Measurements from ENCODE around the gene SERPINB7. TPM values are rescaled to one million over a fixed set of nuclear protein-coding genes. Genes with fewer than 3 reads are reported as not detected.
"Not testable (repeated sequence)": the region's sequence is repeated elsewhere in the genome, so short reads cannot be mapped to it uniquely, and the experiment has no call there.

SERPINB7 gene
- total and polyA plus RNA-seq, 2 experiments from 2014 or later = 0.10 to 0.77 TPM

DNA sequence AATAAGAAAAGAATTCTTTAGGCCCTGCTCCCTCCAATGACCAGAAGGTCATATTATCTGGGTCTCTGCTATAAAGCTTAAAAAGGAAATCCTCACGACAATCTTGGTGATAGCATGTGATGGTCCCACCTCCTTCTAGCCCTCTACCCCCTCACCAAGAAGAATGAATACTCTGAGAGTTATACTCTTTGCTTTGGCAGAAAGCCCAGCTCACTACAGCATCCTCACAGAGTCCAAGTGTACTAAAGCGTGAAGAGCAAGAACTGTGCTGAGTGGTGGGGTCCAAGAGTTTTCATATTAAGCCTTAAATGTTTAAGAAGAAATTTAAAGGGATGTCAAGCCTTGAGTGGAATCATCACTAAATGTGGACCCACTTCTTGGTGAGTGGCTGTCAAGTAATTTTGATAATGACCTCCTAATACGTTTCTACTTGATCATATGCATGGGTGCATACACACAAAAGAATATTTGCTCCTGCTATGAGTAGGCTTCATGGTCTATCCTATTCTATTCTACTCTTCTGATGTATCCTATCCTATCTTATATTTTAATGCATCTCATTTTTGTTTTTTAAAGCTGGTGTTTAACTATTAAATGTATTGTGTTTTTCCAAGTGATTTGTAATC, 16.5 kb upstream of the SERPINB7 start:
- H4K20me1 ChIP-seq (ENCODE audit: insufficient read depth, poor library complexity, severe bottlenecking) = no peaks in the 10 kb centered on the region
- no peaks in the 10 kb centered on the region for H3K9me3 ChIP-seq (ENCODE audit: low read depth)
- H3K9me2 ChIP-seq (replicated peaks; ENCODE audit: insufficient read depth) = no peaks in the 10 kb centered on the region
- WGBS (ENCODE audit: low lambda C conversion rate, missing lambda C conversion rate) = 84% methylated on average over 3 of the region's 3 CpGs
- no peaks in the 10 kb centered on the region for H3K4me1 ChIP-seq (ENCODE audit: insufficient read depth)
- H3K4me2 ChIP-seq = no peak overlapping the region
- DNase-seq (ENCODE audit: low spot score) = no peak
- H3K79me2 ChIP-seq = no peaks in the 10 kb centered on the region
- H3K27me3 ChIP-seq = no peaks in the 10 kb centered on the region
- H2AFZ ChIP-seq = no peak overlapping the region
- no peak for TF ChIP-seq EZH2 (IDR thresholded peaks at IDR 0.05; ENCODE audit: borderline replicate concordance)
- TF ChIP-seq EZH2phosphoT487 (IDR thresholded peaks at IDR 0.05; ENCODE audit: low read depth, severe bottlenecking, unreplicated experiment) = no peak
- TF ChIP-seq, protein P1, sequence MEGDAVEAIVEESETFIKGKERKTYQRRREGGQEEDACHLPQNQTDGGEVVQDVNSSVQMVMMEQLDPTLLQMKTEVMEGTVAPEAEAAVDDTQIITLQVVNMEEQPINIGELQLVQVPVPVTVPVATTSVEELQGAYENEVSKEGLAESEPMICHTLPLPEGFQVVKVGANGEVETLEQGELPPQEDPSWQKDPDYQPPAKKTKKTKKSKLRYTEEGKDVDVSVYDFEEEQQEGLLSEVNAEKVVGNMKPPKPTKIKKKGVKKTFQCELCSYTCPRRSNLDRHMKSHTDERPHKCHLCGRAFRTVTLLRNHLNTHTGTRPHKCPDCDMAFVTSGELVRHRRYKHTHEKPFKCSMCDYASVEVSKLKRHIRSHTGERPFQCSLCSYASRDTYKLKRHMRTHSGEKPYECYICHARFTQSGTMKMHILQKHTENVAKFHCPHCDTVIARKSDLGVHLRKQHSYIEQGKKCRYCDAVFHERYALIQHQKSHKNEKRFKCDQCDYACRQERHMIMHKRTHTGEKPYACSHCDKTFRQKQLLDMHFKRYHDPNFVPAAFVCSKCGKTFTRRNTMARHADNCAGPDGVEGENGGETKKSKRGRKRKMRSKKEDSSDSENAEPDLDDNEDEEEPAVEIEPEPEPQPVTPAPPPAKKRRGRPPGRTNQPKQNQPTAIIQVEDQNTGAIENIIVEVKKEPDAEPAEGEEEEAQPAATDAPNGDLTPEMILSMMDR (IDR thresholded peaks at IDR 0.05; ENCODE audit: poor library complexity) = no peak
- H3K27ac ChIP-seq = no peak overlapping the region
- H3K4me3 ChIP-seq = no peak overlapping the region
- no peaks in the 10 kb centered on the region for H3K36me3 ChIP-seq (replicated peaks; ENCODE audit: insufficient read depth, low read depth)

DNA sequence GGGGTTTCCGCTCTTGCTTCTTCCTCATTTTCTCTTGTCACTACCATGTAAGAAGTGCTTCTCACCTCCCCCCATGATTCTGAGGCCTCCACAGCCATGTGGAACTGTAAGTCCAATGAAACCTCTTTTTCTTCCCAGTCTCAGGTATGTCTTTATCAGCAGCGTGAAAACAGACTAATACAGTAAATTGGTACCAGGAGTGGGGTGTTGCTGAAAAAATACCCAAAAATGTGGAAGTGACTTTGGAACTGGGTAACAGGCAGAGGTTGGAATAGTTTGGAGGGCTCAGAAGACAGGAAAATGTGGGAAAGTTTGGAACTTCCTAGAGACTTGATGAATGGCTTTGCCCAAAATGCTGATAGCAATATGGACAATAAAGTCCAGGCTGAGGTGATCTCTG, 15.4 kb upstream of the SERPINB7 start:
- H3K4me1 ChIP-seq (ENCODE audit: insufficient read depth); H3K79me2 ChIP-seq; H3K4me3 ChIP-seq; H3K9me3 ChIP-seq (ENCODE audit: low read depth); H3K27me3 ChIP-seq; H3K27ac ChIP-seq; H4K20me1 ChIP-seq (ENCODE audit: insufficient read depth, poor library complexity, severe bottlenecking); H3K36me3 ChIP-seq (replicated peaks; ENCODE audit: insufficient read depth, low read depth); H3K4me2 ChIP-seq; H2AFZ ChIP-seq; DNase-seq (ENCODE audit: low spot score); H3K9me2 ChIP-seq (replicated peaks; ENCODE audit: insufficient read depth): not testable (repeated sequence)
- 93% methylated on average over 2 of the region's 2 CpGs for WGBS (ENCODE audit: low lambda C conversion rate, missing lambda C conversion rate)

DNA sequence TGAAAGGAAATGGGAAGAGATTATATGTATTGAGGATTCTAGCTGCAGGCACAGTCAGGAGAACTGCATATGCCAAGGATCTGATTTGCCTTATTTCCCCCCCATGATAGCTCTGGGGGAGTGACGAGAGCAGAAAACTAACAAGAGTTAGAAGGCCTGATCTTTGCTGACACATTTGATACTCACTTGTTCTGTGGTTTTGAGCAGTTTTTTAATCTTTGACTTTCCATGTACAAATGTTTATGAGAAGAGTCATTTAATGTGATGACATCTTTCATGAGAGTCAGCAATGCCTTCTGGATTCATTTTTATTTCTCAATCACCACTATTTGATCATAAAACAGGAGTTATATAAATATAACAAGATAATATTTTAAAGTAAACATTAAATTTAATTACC, 12.7 kb upstream of the SERPINB7 start:
- no peaks in the 10 kb centered on the region for H3K9me2 ChIP-seq (replicated peaks; ENCODE audit: insufficient read depth)

DNA sequence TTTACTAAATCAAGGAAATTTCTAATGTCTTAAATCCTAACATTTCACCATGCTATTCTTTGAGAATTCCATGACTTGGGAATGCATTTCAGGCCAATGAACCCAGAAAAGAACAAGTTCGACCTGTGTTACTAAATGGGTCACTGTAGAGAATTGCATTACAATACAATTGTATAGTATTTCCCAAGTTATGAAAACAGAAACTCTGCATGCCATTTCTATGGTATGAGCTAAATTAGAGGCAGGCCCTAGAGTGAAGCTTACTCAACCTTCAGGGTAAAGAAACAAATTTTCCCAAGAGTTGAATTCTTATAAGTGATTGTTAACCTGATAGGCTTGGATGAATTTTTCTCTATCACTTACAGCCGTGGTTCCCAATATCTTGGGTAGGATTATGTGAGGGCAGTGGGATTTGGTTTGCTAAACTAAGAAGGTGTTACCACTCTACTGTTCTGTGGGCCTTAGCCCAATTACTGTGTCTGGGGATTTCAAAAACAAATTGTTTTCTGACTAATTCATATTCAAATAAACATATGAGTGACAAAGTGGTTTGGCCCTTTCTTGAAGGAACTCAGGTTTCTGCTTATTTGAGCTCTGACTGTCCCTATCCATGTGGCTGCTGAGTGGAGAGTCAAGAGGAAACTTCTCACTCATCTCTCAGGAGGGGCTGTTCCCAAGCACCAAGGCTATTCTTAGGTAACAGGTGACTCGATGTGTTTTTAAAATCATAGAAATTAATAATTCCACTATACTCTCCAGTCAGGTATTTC, 11.2 kb upstream of the SERPINB7 start:
- Histone ChIP-seq H3K4me1 (ENCODE audit: insufficient read depth) (no peaks in the 10 kb centered on the region), H3K4me2 (no peak overlapping the region), H2AFZ (no peak overlapping the region), H3K9me2 (replicated peaks; ENCODE audit: insufficient read depth) (no peaks in the 10 kb centered on the region), H3K9me3 (ENCODE audit: low read depth) (no peaks in the 10 kb centered on the region), H4K20me1 (ENCODE audit: insufficient read depth, poor library complexity, severe bottlenecking) (no peaks in the 10 kb centered on the region), H3K4me3 (no peak overlapping the region), H3K27ac (no peak overlapping the region), H3K27me3 (no peaks in the 10 kb centered on the region), H3K36me3 (replicated peaks; ENCODE audit: insufficient read depth, low read depth) (no peaks in the 10 kb centered on the region), H3K79me2 (no peaks in the 10 kb centered on the region)
- TF ChIP-seq, protein P1 (IDR thresholded peaks at IDR 0.05; ENCODE audit: poor library complexity) = no peak
- TF ChIP-seq EZH2 (IDR thresholded peaks at IDR 0.05; ENCODE audit: borderline replicate concordance) (no peak), EZH2phosphoT487 (IDR thresholded peaks at IDR 0.05; ENCODE audit: low read depth, severe bottlenecking, unreplicated experiment) (no peak)
- DNase-seq (ENCODE audit: low spot score) = no peak
- 81% methylated on average over 3 of the region's 3 CpGs for WGBS (ENCODE audit: low lambda C conversion rate, missing lambda C conversion rate)

More for the DNA sequence above, 12.7 kb upstream of the SERPINB7 start:
- no peaks in the 10 kb centered on the region for H3K36me3 ChIP-seq (replicated peaks; ENCODE audit: insufficient read depth, low read depth)
- WGBS (ENCODE audit: low lambda C conversion rate, missing lambda C conversion rate) = 90% methylated on average over 1 of the region's 1 CpG
- H3K4me3 ChIP-seq = no peak overlapping the region
- DNase-seq (ENCODE audit: low spot score) = no peak
- TF ChIP-seq EZH2phosphoT487 (IDR thresholded peaks at IDR 0.05; ENCODE audit: low read depth, severe bottlenecking, unreplicated experiment) = no peak
- H3K4me1 ChIP-seq (ENCODE audit: insufficient read depth) = no peaks in the 10 kb centered on the region
- H3K9me3 ChIP-seq (ENCODE audit: low read depth) = no peaks in the 10 kb centered on the region
- no peak overlapping the region for H2AFZ ChIP-seq
- no peaks in the 10 kb centered on the region for H3K27me3 ChIP-seq
- no peak overlapping the region for H3K4me2 ChIP-seq
- no peaks in the 10 kb centered on the region for H4K20me1 ChIP-seq (ENCODE audit: insufficient read depth, poor library complexity, severe bottlenecking)
- no peaks in the 10 kb centered on the region for H3K79me2 ChIP-seq
- no peak overlapping the region for H3K27ac ChIP-seq
